ENCODE data around the gene RPL38. TPM values are rescaled to one million over a fixed set of nuclear protein-coding genes. Genes with fewer than 3 reads are reported as not detected.

RPL38 gene
- polyA plus RNA-seq, 12 donors, result 1,396 to 1,979 (median 1,668) TPM; not detected in 1

- DNase-seq, result no peak
Observed at GRCh38 chr17:74220219-74220618, 16.7 kb downstream of the RPL38 start.

DNA sequence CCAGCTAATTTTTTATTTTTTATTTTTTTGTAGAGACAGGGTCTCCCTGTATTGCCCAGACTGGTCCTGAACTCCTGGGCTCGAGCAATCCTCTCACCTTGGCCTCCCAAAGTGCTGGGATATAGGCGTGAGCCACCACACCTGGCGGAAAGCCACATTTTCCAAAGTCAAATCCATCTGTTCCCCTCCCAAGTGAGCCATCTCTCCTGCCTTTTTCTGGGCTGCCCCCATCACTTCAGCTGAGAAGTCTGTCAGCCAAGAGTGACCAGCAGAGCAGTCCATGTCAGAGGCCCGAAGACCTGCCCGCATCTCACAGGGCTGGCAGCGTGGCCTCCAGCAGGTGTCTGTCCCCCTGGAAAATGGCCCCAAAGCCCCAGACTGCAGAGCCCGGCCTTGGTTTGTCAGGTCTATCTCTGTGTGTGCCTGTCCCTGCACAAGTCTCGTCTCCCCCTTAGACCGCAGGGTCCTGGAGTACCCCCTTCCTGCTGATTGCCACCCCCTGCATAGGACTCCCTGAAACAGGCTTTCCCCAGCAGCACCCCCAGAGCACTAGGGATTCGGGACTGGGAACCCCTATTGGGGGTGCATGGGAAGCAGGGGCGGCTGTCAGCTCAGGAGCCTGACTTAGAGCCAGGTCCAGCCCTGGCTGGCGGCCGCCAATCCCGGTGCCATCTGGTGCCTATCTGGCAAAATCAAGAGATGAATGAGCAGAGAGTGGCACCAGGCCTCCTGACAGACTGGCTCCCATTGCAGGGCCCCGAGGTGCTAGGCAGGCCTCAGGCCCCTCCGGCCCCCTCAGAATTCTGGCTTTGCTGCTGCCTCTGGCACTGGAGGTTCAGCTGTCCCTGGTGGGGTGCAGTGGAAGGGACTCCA lies 17.7 kb downstream of the RPL38 start:
- no peak for DNase-seq

DNA sequence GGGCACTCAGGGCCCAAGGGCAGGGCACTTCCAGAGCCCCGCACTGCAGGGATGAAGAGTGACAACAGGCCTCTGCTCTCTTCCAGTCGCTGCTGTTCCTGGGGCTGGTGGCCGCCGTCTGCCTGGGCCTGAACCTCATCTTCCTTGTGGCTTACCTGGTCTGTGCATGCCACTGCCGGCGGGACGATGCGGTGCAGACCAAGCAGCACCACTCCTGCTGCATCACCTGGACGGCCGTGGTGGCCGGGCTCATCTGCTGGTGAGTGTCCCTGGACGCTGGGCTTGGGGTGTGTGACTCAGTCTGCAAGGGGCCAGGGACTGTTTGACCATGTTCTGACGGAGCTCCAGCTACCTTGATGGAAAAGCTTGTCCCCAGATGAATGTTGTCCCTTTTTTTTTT lies 18.9 kb downstream of the RPL38 start:
- DNase-seq, result no peak

DNA sequence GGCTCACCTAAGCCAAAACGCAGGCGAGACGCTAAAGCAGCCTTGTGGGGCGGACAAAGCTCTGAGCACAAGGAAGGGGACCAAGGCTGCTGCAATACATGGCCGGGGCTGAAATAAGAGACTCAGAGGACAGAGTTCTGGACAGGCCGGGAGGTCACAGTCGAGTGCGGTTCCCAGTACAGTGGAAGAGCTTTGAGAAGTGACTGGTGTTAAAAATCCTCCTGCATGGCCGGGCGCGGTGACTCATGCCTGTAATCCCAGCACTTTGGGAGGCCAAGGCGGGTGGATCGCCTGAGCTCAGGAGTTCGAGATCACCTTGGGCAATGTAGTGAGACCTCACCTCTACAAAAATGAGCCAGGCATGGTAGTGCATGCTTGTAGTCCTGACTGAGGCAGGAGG lies 20.4 kb downstream of the RPL38 start:
- DNase-seq, result no peak

- DNase-seq, result no peak
Observed at GRCh38 chr17:74224959-74225725, 21.7 kb downstream of the RPL38 start.

- no peak for DNase-seq
Observed at GRCh38 chr17:74226252-74226651, 22.8 kb downstream of the RPL38 start.

DNA sequence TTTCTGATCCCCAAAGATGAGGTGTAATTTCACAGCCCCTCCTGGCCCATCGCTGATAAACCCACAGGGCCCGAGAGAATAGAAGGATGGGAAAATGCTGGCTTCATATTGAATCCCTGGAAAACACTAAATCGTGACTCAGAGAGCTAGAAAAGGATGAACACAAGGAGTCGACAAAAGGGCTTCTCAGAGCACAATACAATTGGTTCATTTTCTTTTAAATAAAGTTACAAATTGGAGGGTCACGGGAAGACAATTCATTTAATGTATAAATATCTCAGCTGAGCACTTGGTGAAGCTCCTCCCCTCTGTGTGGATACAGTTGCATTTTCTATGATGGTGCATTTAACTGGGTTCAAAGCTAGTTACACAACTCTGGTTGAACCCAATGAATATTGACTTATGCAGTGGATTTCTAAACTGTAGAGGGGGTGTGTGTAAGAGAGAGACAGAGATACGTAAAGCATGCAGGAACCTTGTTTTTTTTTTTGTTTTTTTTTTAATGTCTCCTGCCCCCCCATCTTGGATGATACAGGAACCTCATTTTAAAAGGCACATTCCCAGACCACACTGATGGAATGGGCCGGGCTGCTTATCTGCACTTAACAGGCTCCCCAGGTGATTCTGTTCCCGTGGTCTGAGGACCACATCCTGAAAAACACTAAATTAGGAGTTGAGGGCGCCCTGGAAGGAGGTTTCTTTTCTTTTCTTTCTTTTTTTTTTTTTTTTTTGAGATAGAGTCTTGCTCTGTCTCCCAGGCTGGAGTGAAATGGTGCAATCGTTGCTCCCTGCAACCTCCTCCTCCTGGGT lies 24.0 kb downstream of the RPL38 start:
- DNase-seq, result no peak

- DNase-seq, result no peak
Observed at GRCh38 chr17:74228306-74228978, 25.0 kb downstream of the RPL38 start.

DNA sequence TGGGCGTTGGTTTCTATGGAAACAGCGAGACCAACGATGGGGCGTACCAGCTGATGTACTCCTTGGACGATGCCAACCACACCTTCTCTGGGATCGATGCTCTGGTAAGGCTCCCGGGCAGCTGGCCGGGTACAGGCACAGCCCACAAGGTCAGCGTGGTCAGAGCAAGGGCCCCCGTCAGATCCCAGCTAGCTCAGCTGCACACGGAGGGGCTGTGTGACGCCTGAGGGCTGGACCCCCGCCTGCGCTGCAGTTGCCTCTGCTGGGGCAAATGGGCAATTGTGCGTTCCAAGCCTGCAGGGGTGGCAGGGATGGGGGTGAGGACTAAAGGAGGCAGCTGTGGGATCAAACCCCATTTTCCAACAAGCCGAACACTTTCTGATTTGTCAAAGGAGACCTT lies 27.4 kb downstream of the RPL38 start:
- no peak for DNase-seq

- no peak for DNase-seq
Observed at GRCh38 chr17:74231928-74232907, 28.7 kb downstream of the RPL38 start.

- DNase-seq, result no peak
Observed at GRCh38 chr17:74233937-74234336, 30.5 kb downstream of the RPL38 start.

GRCh38 chr17:74234486-74234885 lies 31.0 kb downstream of the RPL38 start:
- no peak for DNase-seq

- no peak for DNase-seq
Observed at GRCh38 chr17:74235040-74235581, 31.6 kb downstream of the RPL38 start.

- DNase-seq, result peak; percentile 66
Observed at GRCh38 chr17:74235911-74236371, 32.5 kb downstream of the RPL38 start.

GRCh38 chr17:74237321-74237720 lies 33.8 kb downstream of the RPL38 start:
- DNase-seq, result no peak

DNA sequence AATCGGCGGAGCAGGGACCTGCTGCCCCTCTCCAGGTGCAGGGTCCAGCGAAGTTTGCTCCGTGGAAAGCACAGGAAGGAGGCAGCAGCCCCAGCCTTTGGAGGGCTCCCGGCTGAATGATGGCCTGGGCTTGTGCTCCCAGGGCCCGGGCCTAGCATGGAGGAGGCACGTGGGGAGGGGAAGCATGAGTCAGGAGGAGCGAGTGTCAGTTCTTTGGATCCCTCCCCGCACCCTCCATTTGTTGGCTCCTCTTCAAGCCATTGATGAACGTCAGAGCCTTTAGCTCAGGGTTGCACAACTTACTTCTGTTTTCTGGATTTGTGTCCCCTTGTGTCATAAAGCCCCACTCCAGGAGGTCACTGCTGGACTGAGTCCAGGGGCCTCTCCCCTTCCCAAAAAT lies 35.7 kb downstream of the RPL38 start:
- no peak for DNase-seq

GRCh38 chr17:74240618-74241205 lies 37.2 kb downstream of the RPL38 start:
- peak; percentile 92 for DNase-seq

GRCh38 chr17:74241431-74241830 lies 38.0 kb downstream of the RPL38 start:
- no peak for DNase-seq

GRCh38 chr17:74241847-74242246 lies 38.4 kb downstream of the RPL38 start:
- DNase-seq, result no peak
